ENCODE results near the gene C6.
"Not testable (repeated sequence)": the region's sequence is repeated elsewhere in the genome, so short reads cannot be mapped to it uniquely, and the experiment has no call there.

Gene C6

GRCh38 chr5:41196197-41196596, 17.1 kb downstream of the C6 start:
- DNase-seq, result no peak

- no peak for DNase-seq
Measured at GRCh38 chr5:41195228-41195627, 18.1 kb downstream of the C6 start.

GRCh38 chr5:41194339-41194738, 19.0 kb downstream of the C6 start:
- no peak for DNase-seq

- no peak for DNase-seq
Measured at GRCh38 chr5:41193456-41194205, 19.7 kb downstream of the C6 start.

GRCh38 chr5:41191249-41191648, 22.1 kb downstream of the C6 start:
- DNase-seq, result no peak

GRCh38 chr5:41186143-41186542, 27.2 kb downstream of the C6 start:
- DNase-seq, result no peak

- DNase-seq, result not testable (repeated sequence)
Measured at GRCh38 chr5:41183331-41183730, 30.0 kb downstream of the C6 start.

GRCh38 chr5:41182666-41183065, 30.7 kb downstream of the C6 start:
- DNase-seq, result no peak

- DNase-seq, result no peak
Measured at GRCh38 chr5:41181691-41182564, 31.4 kb downstream of the C6 start.

GRCh38 chr5:41176952-41177351, 36.4 kb downstream of the C6 start:
- no peak for DNase-seq

- DNase-seq, result no peak
Measured at GRCh38 chr5:41172012-41172411, 41.3 kb downstream of the C6 start.

GRCh38 chr5:41161271-41161670, 52.1 kb downstream of the C6 start:
- no peak for DNase-seq

- DNase-seq, result no peak
Measured at GRCh38 chr5:41157272-41157894, 55.9 kb downstream of the C6 start.

GRCh38 chr5:41156739-41157138, 56.6 kb downstream of the C6 start:
- no peak for DNase-seq

- no peak for DNase-seq
Measured at GRCh38 chr5:41154491-41154890, 58.8 kb downstream of the C6 start.

GRCh38 chr5:41151564-41151963, 61.8 kb downstream of the C6 start:
- DNase-seq, result no peak

GRCh38 chr5:41148448-41148847, 64.9 kb downstream of the C6 start:
- DNase-seq, result no peak

GRCh38 chr5:41145306-41145705, 68.0 kb downstream of the C6 start:
- no peak for DNase-seq

GRCh38 chr5:41143131-41143901, 70.0 kb downstream of the C6 start:
- no peak for DNase-seq

GRCh38 chr5:41127967-41128690, 85.2 kb downstream of the C6 start:
- no peak for DNase-seq

- no peak for DNase-seq
Measured at GRCh38 chr5:41122459-41122858, 90.9 kb downstream of the C6 start.

- DNase-seq, result no peak
Measured at GRCh38 chr5:41120600-41120999, 92.7 kb downstream of the C6 start.

All from bone marrow (tissue), 2 donors.